Measurements from ENCODE around the gene ZNF552.
"Not testable (repeated sequence)": the region's sequence is repeated elsewhere in the genome, so short reads cannot be mapped to it uniquely, and the experiment has no call there.

Gene ZNF552

GRCh38 chr19:57814505-57815246 lies at the start of gene ZNF552:
ZNF552 (minus strand) TSS chr19:57814913; CDS start chr19:57814743, 170 bp downstream.
- in situ Hi-C loops (cut with MboI; ENCODE audit: low sequenced_read_pairs) = no loop called here

- in situ Hi-C loops (cut with MboI; ENCODE audit: low sequenced_read_pairs) = not testable (repeated sequence)
Measured at GRCh38 chr19:57862351-57862750, 47.6 kb upstream of the ZNF552 start.

GRCh38 chr19:57854117-57854516 lies 39.4 kb upstream of the ZNF552 start:
- in situ Hi-C loops (cut with MboI; ENCODE audit: low sequenced_read_pairs) = not testable (repeated sequence)

- in situ Hi-C loops (cut with MboI; ENCODE audit: low sequenced_read_pairs) = not testable (repeated sequence)
Measured at GRCh38 chr19:57851812-57852603, 37.3 kb upstream of the ZNF552 start.

- in situ Hi-C loops (cut with MboI; ENCODE audit: low sequenced_read_pairs) = no loop called here
Measured at GRCh38 chr19:57850553-57851017, 35.9 kb upstream of the ZNF552 start.

- in situ Hi-C loops (cut with MboI; ENCODE audit: low sequenced_read_pairs) = not testable (repeated sequence)
Measured at GRCh38 chr19:57849666-57850473, 35.2 kb upstream of the ZNF552 start, which contains the start of gene ZNF587. ZNF587 (plus strand) TSS chr19:57849859; CDS start chr19:57850039, 180 bp downstream.

- in situ Hi-C loops (cut with MboI; ENCODE audit: low sequenced_read_pairs) = not testable (repeated sequence)
Measured at GRCh38 chr19:57849162-57849665, 34.5 kb upstream of the ZNF552 start.

- in situ Hi-C loops (cut with MboI; ENCODE audit: low sequenced_read_pairs) = not testable (repeated sequence)
Measured at GRCh38 chr19:57847164-57847563, 32.5 kb upstream of the ZNF552 start.

- in situ Hi-C loops (cut with MboI; ENCODE audit: low sequenced_read_pairs) = no loop called here
Measured at GRCh38 chr19:57841122-57841763, 26.5 kb upstream of the ZNF552 start.

GRCh38 chr19:57838622-57839191 lies 24.0 kb upstream of the ZNF552 start:
- in situ Hi-C loops (cut with MboI; ENCODE audit: low sequenced_read_pairs) = not testable (repeated sequence)

- in situ Hi-C loops (cut with MboI; ENCODE audit: low sequenced_read_pairs) = not testable (repeated sequence)
Measured at GRCh38 chr19:57836991-57837390, 22.3 kb upstream of the ZNF552 start.

GRCh38 chr19:57830071-57830602 lies 15.4 kb upstream of the ZNF552 start, which contains the start of gene ZNF587B:
ZNF587B (plus strand) TSS chr19:57830299; CDS start chr19:57830529, 230 bp downstream.
- in situ Hi-C loops (cut with MboI; ENCODE audit: low sequenced_read_pairs) = no loop called here

GRCh38 chr19:57829316-57829715 lies 14.6 kb upstream of the ZNF552 start:
- in situ Hi-C loops (cut with MboI; ENCODE audit: low sequenced_read_pairs) = no loop called here

- in situ Hi-C loops (cut with MboI; ENCODE audit: low sequenced_read_pairs) = no loop called here
Measured at GRCh38 chr19:57825511-57825910, 10.8 kb upstream of the ZNF552 start.

- in situ Hi-C loops (cut with MboI; ENCODE audit: low sequenced_read_pairs) = not testable (repeated sequence)
Measured at GRCh38 chr19:57823608-57824007, 8.9 kb upstream of the ZNF552 start.

GRCh38 chr19:57823155-57823554 lies 8.4 kb upstream of the ZNF552 start:
- in situ Hi-C loops (cut with MboI; ENCODE audit: low sequenced_read_pairs) = not testable (repeated sequence)

- in situ Hi-C loops (cut with MboI; ENCODE audit: low sequenced_read_pairs) = not testable (repeated sequence)
Measured at GRCh38 chr19:57821501-57821900, 6.8 kb upstream of the ZNF552 start.

- in situ Hi-C loops (cut with MboI; ENCODE audit: low sequenced_read_pairs) = not testable (repeated sequence)
Measured at GRCh38 chr19:57821095-57821494, 6.4 kb upstream of the ZNF552 start.

GRCh38 chr19:57820599-57820998 lies 5.9 kb upstream of the ZNF552 start:
- in situ Hi-C loops (cut with MboI; ENCODE audit: low sequenced_read_pairs) = no loop called here
